Fibroblast of the aortic adventitia (primary cell): ENCODE measurements around the gene THAP4. TPM values are rescaled to one million over a fixed set of nuclear protein-coding genes. Genes with fewer than 3 reads are reported as not detected.
"Not testable (repeated sequence)": the region's sequence is repeated elsewhere in the genome, so short reads cannot be mapped to it uniquely, and the experiment has no call there.

Experiments used
- DNase-seq: peaks from one replicate; pipeline ENCODE4 v3.0.0-alpha.2; 2010; ENCODE audit warnings: low read depth
- H3K4me3 ChIP-seq: 2 replicates; pipeline ENCODE4 v1.5.1; 2011; ENCODE audit warnings: low read depth, mild to moderate bottlenecking, control low read depth, low read length, moderate library complexity
- CTCF ChIP-seq: IDR thresholded peaks from 2 replicates; pipeline ENCODE4 v1.5.1; 2011; ENCODE audit warnings: mild to moderate bottlenecking, low read length, control low read depth, inconsistent platforms; ENCODE audit not compliant: insufficient read depth
- total RNA-seq: library from RNA; depleted of rRNA; stranded (reverse); fragments of >200 nt; gene quantifications from 2 replicates; pipeline ENCODE4 v1.2.3, GENCODE V29; 2012; ENCODE audit warnings: low replicate concordance

The THAP4 gene
- total RNA-seq, 1 donor: 26.4 TPM

DNA sequence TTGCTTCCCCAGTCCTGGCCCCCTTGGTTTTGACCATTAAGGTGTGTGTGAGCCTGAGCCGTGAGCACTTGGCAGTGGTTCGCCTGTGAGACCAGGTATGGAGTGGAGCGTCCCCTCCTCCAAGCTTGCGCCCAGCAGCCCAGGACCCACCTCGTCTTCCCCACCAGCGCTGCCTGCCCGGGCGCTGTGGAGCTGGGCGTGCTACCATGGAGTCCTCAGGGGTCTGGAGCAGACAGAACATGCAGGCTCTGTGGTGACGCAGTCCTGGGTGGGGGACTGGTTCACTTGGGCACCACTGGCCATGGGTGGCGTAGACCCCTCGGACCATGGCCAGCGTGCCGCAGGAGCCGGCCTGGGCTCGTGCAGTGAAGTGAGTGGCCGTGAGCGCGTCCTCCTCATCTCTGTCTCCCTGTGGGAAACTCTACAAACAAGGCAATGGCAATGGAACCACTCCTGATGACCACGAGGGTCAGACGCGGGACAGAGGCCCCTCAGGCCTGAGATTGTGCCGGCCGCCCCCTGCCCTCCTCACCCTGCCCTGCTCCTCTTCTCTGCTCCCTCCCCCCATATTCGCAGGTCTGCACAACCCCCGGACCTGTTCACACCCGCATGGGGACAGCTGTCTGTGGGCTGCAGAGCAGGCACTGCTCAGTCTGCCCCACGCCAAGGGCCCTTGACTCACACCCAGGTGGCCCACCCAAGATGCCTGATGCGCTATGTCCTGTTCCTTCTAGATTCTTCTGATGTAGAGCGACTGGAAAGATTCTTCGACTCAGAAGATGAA lies 34.7 kb upstream of the THAP4 start:
- DNase-seq: no peak
- no peak for TF ChIP-seq CTCF
- no peak overlapping the region for H3K4me3 ChIP-seq

DNA sequence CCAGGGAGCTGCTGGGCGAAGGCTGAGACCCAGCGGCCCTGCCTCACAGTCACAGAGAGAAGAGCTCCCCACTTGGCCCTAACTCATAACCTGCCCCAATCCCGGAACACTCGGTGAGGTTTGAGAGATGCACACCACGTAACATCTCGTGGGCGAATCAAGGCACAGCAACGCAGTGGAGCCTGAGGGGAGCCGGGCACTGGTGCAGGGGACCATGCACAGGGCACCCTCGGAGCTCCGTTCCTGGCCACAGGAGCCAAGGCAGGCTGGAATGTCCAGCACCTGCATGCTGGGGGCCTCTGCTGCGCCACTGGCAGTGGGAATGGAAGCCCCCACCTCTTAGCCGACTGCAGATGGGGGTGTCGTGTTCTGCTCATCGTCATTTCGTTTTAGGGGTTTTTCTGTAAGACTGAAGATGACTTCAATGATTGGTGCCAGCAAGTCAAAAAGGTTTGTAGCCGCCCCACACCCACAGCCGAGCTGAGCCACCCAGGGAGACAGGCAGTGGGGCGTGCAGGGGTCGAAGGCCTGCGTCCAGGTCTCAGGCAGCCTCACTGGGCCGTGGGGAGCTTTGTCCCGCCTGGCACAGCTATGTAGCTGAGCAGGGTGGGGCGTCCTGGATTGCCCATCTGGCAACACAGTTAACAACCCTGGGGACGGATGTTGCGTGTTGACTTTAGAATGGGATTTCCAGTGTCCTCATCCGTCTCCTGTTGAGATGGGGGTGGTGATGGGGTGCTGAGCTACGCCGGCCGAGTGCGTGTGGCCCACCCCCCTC lies 33.6 kb upstream of the THAP4 start:
- H3K4me3 ChIP-seq: no peak overlapping the region
- no peak for DNase-seq
- TF ChIP-seq CTCF: no peak

DNA sequence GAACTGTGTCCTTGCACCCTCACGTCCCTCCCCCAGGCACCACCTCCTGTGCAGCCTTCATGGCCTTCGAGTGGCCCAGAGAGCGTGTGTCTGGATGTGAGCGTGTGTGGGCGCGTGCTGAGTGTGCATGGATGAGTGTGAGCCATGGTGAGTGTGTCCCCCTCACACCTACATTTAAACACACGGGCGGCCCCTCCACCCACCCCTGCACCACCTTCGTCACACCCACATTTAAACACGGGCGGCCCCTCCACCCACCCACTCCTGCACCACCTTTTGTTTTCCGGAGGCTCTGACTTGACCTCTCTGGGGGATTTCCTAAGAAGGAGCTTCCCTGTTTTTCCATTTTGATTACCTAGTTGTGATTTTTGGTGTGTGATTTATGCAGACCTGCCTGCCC lies 31.9 kb upstream of the THAP4 start:
- DNase-seq: no peak
- H3K4me3 ChIP-seq: no peak overlapping the region
- TF ChIP-seq CTCF: no peak

GRCh38 chr2:241668354-241668753 lies 31.4 kb upstream of the THAP4 start:
- TF ChIP-seq CTCF: no peak
- DNase-seq: no peak
- no peak overlapping the region for H3K4me3 ChIP-seq

DNA sequence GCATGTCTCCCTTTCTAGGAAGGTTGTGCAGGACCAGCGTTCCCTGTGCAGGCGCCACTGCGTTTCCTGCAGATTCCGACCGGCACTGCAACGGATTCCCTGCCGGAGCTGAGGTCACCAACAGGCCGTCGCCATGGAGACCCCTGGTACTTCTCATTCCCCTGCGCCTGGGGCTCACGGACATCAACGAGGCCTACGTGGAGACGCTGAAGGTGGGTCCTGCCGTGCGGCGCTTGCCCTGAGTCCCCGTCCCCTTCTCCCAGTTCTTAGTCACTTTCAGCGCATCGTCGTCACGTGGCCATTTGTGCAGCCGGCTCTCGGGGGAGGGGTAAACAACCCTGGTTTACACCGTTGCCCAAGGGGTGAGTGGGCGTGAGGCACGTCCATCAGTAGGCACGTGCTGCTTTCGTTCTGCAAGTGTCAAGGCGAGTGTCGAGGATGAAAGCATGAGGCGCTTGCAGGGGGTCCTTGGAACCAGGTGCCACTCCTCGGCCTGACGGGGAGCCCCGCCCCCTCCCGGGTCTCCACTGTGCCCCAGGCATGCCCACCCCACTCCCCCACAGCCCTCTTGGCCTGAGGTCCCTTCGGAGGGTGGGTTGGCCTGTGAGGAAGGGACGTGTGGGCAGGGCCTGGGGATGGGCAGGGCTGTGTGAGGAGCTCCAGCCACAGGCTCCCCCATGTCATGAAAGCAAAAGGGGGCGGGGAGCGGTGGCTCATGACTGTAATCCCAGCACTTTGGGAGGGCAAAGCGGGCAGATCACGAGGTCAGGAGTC lies 29.9 kb upstream of the THAP4 start:
- no peak for TF ChIP-seq CTCF
- DNase-seq: no peak
- H3K4me3 ChIP-seq: no peak overlapping the region

- DNase-seq: no peak
- H3K4me3 ChIP-seq: no peak overlapping the region
- TF ChIP-seq CTCF: no peak
Observed at GRCh38 chr2:241665731-241666440, 28.9 kb upstream of the THAP4 start.

GRCh38 chr2:241662731-241663130 lies 25.8 kb upstream of the THAP4 start:
- H3K4me3 ChIP-seq, DNase-seq: not testable (repeated sequence)
